Prostate gland (tissue), 2 donors: ENCODE data around the gene MRPL33. TPM values are rescaled to one million over a fixed set of nuclear protein-coding genes. Genes with fewer than 3 reads are reported as not detected.

Experiments used
- DNase-seq: peaks from one replicate; pipeline ENCODE4 v3.0.0-alpha.2; 2019; ENCODE audit warnings: low spot score
- H3K27ac ChIP-seq, 2 donors: fragments of 200-600 bp; sonication (generic); 2 replicates each; pipeline ENCODE4 v1.5.1; 2017 to 2019
- H3K27me3 ChIP-seq: fragments of 200-600 bp; sonication (generic); replicated peaks from 2 replicates; pipeline ENCODE4 v1.5.1; 2019; ENCODE audit not compliant: insufficient read depth
- H3K36me3 ChIP-seq, 2 donors: fragments of 200-600 bp; sonication (generic); 1 replicate in 1 of 2; 2 replicates in 1 of 2; pipeline versions ENCODE4 v1.5.1 to v1.8.1; 2017 to 2019
- H3K4me1 ChIP-seq: fragments of 200-600 bp; sonication (generic); replicated peaks from 2 replicates; pipeline ENCODE4 v1.5.1; 2019
- H3K4me3 ChIP-seq, 2 donors: fragments of 200-600 bp; sonication (generic); 2 replicates each; pipeline ENCODE4 v1.5.1; 2017 to 2019
- H3K9me3 ChIP-seq: fragments of 200-600 bp; sonication (generic); 2 replicates; pipeline ENCODE4 v1.5.1; 2017
- POLR2A ChIP-seq: fragments of 450-650 bp; IDR thresholded peaks from one replicate; pipeline ENCODE4 v1.6.1; 2016; ENCODE audit warnings: antibody characterized with exemption, mild to moderate bottlenecking
- POLR2AphosphoS5 ChIP-seq: sonication (generic); formaldehyde crosslinking; IDR thresholded peaks from one replicate; pipeline ENCODE4 v1.6.1; 2017; ENCODE audit warnings: antibody characterized with exemption
- WGBS: methylation state at CpG from one replicate; pipeline ENCODE4 v1.1.5; 2018; 5-methylcytosine and 5-hydroxymethylcytosine counted together
- intact Hi-C: fragments of 100-400 bp; cut with DNase I; formaldehyde crosslinking; loops from one replicate; pipeline ENCODE4 v1.14.2; 2022
- total RNA-seq, 2 donors: library from RNA; depleted of rRNA; stranded (reverse); fragments of >200 nt; gene quantifications; one replicate each; pipeline ENCODE4 v1.1.0, GENCODE V29; 2016
- TF ChIP-seq, protein P1 (sequence below), 4 experiments: fragments of 200-600 bp in 2 of 4; fragments of 450-650 bp in 2 of 4; sonication (generic) in 2 of 4; IDR thresholded peaks; 1 replicate in 3 of 4; 2 replicates in 1 of 4; pipeline ENCODE4 v1.5.1; 2016 to 2019; ENCODE audit warnings: antibody characterized with exemption in 4 of 4, mild to moderate bottlenecking in 2 of 4, moderate library complexity in 2 of 4

Gene MRPL33
- total RNA-seq, 2 donors from 2014 or later = 140 to 186 TPM

GRCh38 chr2:27724905-27725701, 46.4 kb upstream of the MRPL33 start:
- H3K4me1 ChIP-seq = no peaks in the 10 kb centered on the region
- H3K36me3 ChIP-seq = no peaks in the 10 kb centered on the region
- no peaks in the 10 kb centered on the region for H3K27me3 ChIP-seq
- no peaks in the 10 kb centered on the region for H3K9me3 ChIP-seq
- DNase-seq = no peak
- intact Hi-C loops = loop anchor here (5.0 kb wide), 2 partner anchors 47 to 672 kb away; partner anchors contain the start of gene MRPL33
- WGBS = 59% methylated on average over 5 of the region's 5 CpGs
- TF ChIP-seq POLR2AphosphoS5 (peak; percentile 55), POLR2A (no peak)
- TF ChIP-seq, protein P1, sequence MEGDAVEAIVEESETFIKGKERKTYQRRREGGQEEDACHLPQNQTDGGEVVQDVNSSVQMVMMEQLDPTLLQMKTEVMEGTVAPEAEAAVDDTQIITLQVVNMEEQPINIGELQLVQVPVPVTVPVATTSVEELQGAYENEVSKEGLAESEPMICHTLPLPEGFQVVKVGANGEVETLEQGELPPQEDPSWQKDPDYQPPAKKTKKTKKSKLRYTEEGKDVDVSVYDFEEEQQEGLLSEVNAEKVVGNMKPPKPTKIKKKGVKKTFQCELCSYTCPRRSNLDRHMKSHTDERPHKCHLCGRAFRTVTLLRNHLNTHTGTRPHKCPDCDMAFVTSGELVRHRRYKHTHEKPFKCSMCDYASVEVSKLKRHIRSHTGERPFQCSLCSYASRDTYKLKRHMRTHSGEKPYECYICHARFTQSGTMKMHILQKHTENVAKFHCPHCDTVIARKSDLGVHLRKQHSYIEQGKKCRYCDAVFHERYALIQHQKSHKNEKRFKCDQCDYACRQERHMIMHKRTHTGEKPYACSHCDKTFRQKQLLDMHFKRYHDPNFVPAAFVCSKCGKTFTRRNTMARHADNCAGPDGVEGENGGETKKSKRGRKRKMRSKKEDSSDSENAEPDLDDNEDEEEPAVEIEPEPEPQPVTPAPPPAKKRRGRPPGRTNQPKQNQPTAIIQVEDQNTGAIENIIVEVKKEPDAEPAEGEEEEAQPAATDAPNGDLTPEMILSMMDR (IDR thresholded peaks at IDR 0.05) = no peak
- H3K4me3 ChIP-seq = no peak overlapping the region
- H3K27ac ChIP-seq = peak overlapping the region; percentile 70 to 72

GRCh38 chr2:27727257-27727656, 44.3 kb upstream of the MRPL33 start:
- Histone ChIP-seq H3K27me3 (no peaks in the 10 kb centered on the region), H3K36me3 (no peaks in the 10 kb centered on the region), H3K4me3 (no peak overlapping the region), H3K4me1 (no peaks in the 10 kb centered on the region), H3K9me3 (no peaks in the 10 kb centered on the region), H3K27ac (no peak overlapping the region)
- TF ChIP-seq POLR2A = no peak
- TF ChIP-seq, protein P1 (IDR thresholded peaks at IDR 0.05) = no peak
- no peak for TF ChIP-seq POLR2AphosphoS5
- no peak for DNase-seq
- WGBS = 95% methylated on average over 9 of the region's 9 CpGs
- intact Hi-C loops = no loop called here

- intact Hi-C loops = no loop called here
- no peaks in the 10 kb centered on the region for H3K9me3 ChIP-seq
- no peaks in the 10 kb centered on the region for H3K27me3 ChIP-seq
- WGBS = 82% methylated on average over 5 of the region's 5 CpGs
- H3K27ac ChIP-seq = no peak overlapping the region
- no peaks in the 10 kb centered on the region for H3K36me3 ChIP-seq
- H3K4me3 ChIP-seq = no peak overlapping the region
- TF ChIP-seq, protein P1 (IDR thresholded peaks at IDR 0.05) = no peak
- TF ChIP-seq POLR2AphosphoS5 (no peak), POLR2A (no peak)
- no peaks in the 10 kb centered on the region for H3K4me1 ChIP-seq
- DNase-seq = no peak
Observed at GRCh38 chr2:27728081-27728858, 43.2 kb upstream of the MRPL33 start.

GRCh38 chr2:27729198-27729597, 42.3 kb upstream of the MRPL33 start:
- Histone ChIP-seq H3K4me1 (no peaks in the 10 kb centered on the region), H3K27ac (no peak overlapping the region), H3K9me3 (no peaks in the 10 kb centered on the region), H3K27me3 (no peaks in the 10 kb centered on the region), H3K36me3 (no peaks in the 10 kb centered on the region), H3K4me3 (no peak overlapping the region)
- 60% methylated on average over 4 of the region's 4 CpGs for WGBS
- no peak for DNase-seq
- intact Hi-C loops = no loop called here
- no peak for TF ChIP-seq POLR2AphosphoS5
- TF ChIP-seq, protein P1 (IDR thresholded peaks at IDR 0.05) = no peak
- TF ChIP-seq POLR2A = no peak
